Pancreas (tissue), 10 donors: Measurements from ENCODE around the gene CACNA2D3. TPM values are rescaled to one million over a fixed set of nuclear protein-coding genes. Genes with fewer than 3 reads are reported as not detected.

Source experiments
- ATAC-seq, 4 donors: fragments of 200-7000 bp; cut with Tn5 transposase; one replicate each; pipeline versions ENCODE4 v1.8.0 to v1.9.1; 2020; ENCODE audit warnings: mild to moderate bottlenecking in 4 of 4, moderate library complexity in 4 of 4
- DNase-seq, 6 donors: peaks; one replicate each; pipeline ENCODE4 v3.0.0-alpha.2; 2020
- FAIRE-seq: peaks from 2 replicates; lab custom pipeline; 2012; peaks lifted over from hg19 to GRCh38; lab: Jason Lieb, UNC
- H3K27ac ChIP-seq, 4 donors: fragments of 200-600 bp; sonication (generic); 1 replicate in 3 of 4; 2 replicates in 1 of 4; pipeline versions ENCODE4 v1.5.0 to v1.8.0; 2020
- H3K27me3 ChIP-seq, 4 donors: fragments of 200-600 bp; one replicate each; pipeline ENCODE4 v1.8.0; 2021
- H3K36me3 ChIP-seq, 3 donors: fragments of 200-600 bp; sonication (generic) in 1 of 3; one replicate each; pipeline versions ENCODE4 v1.5.0 to v1.8.0; 2020 to 2021
- H3K4me1 ChIP-seq, 3 donors: fragments of 200-600 bp; one replicate each; pipeline ENCODE4 v1.8.0; 2021
- H3K4me3 ChIP-seq, 4 donors: fragments of 200-600 bp; sonication (generic) in 2 of 4; one replicate each; pipeline versions ENCODE4 v1.5.0 to v1.8.0; 2020 to 2021
- H3K9me3 ChIP-seq, 4 donors: fragments of 200-600 bp; one replicate each; pipeline ENCODE4 v1.8.0; 2021
- WGBS, 2 donors: extraction: QIAGEN DNeasy Blood & Tissue Kit; methylation state at CpG; one replicate each; pipeline ENCODE4 v1.1.7; 2013; 5-methylcytosine and 5-hydroxymethylcytosine counted together
- intact Hi-C, 3 donors: fragments of 100-400 bp; cut with DNase I; formaldehyde crosslinking; loops; one replicate each; pipeline versions ENCODE4 v1.11.1 to v1.14.2; 2022
- polyA plus RNA-seq, 2 donors: library from polyadenylated mRNA; stranded (reverse); fragments of 200-250 nt; gene quantifications; one replicate each; pipeline ENCODE4 v1.2.3, GENCODE V29; 2013
- total RNA-seq, 6 donors: library from RNA; stranded (reverse); fragmentation: NEBNext Ultra II Directional in 4 of 6; extraction: Animal tissue kit (Norgen Biotek cat#: 25700) in 4 of 6; gene quantifications; one replicate each; pipeline versions ENCODE4 v1.2.1 to v1.2.4, GENCODE V29; 2021 to 2023
- TF ChIP-seq, protein P1 (sequence below), 4 donors: fragments of 200-600 bp; sonication (generic) in 3 of 4; IDR thresholded peaks; one replicate each; pipeline versions ENCODE4 v1.5.0 to v1.8.0; 2021; ENCODE audit warnings: antibody characterized with exemption in 4 of 4
- donor health status: healthy with polysubstance abuse.
- donor health status: DM: no; HTN: no; CAD: no; lungs with moderate emphysema.
- donor health status: DM: no; HTN: no; CAD: no.
- donor health status: control.
- donor health status: control.
- donor health status: Bipolar disorder and iron deficiency.
- donor health status: DM: yes; HTN: yes; CAD: no.
- donor health status: DM: no; HTN: no; CAD: no.
- donor health status: DM: no; HTN: no; CAD: no.
- donor health status: DM: yes; HTN: yes; CAD: no.

CACNA2D3 gene
- total and polyA plus RNA-seq, 8 donors = 0.19 to 0.75 (median 0.37) TPM; not detected in 2

DNA sequence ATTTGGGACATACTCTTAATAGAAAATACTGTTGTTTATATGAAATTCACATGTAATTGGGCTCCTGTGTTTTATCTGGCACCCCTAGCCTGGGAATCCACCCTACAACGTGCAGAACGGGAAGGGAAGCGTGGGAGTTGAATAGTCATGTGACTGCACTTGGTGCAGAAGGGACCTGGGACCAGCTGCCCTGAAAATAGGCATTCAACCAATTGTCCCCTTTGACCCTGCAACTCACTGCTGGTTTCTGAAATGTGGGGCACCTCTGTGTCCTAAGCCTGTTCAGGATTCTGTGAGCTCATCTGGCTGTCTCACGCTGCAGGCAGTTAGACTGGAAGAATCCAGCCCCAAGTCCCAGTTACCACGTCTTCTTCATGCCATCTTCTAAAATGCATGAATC lies 79.7 kb downstream of the CACNA2D3 start:
- intact Hi-C loops = no loop called here

DNA sequence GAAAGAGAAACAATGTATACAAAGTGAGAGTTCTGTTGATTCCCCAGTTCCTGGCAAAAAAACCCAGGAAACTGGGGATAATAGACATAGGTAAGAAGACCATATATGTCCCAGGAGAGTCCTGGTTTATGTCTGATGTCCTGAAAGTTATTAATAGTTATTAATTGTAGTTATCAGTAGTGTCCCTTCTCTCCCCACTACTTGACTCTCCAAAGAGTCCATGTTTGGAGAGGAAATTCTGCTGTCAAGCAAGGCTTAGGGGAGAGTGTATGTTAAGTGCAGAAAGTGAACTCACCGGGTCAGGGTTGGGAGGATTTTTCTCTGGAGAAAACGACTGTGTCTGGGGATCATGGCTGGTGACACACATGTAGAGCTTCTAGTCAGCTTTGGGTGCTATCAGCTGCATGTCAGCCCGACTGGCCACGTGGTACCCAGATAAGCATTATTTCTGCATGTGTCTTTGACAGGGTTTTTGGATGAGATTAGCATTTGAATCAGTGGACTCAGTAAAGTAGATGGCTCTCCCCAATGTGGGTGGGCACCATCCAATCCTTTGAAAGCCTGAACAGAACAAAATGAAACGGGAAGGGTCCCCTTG lies 80.4 kb downstream of the CACNA2D3 start:
- ATAC-seq (no peak), DNase-seq (no peak), FAIRE-seq (no peak)
- Histone ChIP-seq H3K4me3 (no peak overlapping the region), H3K9me3 (no peaks in the 10 kb centered on the region), H3K4me1 (no peaks in the 10 kb centered on the region), H3K27me3 (no peaks in the 10 kb centered on the region), H3K27ac (no peak overlapping the region), H3K36me3 (no peaks in the 10 kb centered on the region)
- WGBS, 2 donors = 34 to 45% methylated on average over 5 of the region's 5 CpGs
- intact Hi-C loops = no loop called here
- TF ChIP-seq, protein P1, sequence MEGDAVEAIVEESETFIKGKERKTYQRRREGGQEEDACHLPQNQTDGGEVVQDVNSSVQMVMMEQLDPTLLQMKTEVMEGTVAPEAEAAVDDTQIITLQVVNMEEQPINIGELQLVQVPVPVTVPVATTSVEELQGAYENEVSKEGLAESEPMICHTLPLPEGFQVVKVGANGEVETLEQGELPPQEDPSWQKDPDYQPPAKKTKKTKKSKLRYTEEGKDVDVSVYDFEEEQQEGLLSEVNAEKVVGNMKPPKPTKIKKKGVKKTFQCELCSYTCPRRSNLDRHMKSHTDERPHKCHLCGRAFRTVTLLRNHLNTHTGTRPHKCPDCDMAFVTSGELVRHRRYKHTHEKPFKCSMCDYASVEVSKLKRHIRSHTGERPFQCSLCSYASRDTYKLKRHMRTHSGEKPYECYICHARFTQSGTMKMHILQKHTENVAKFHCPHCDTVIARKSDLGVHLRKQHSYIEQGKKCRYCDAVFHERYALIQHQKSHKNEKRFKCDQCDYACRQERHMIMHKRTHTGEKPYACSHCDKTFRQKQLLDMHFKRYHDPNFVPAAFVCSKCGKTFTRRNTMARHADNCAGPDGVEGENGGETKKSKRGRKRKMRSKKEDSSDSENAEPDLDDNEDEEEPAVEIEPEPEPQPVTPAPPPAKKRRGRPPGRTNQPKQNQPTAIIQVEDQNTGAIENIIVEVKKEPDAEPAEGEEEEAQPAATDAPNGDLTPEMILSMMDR (IDR thresholded peaks at IDR 0.05) = no peak

More for the DNA sequence above, 79.7 kb downstream of the CACNA2D3 start:
- 57 to 64% methylated on average over 5 of the region's 5 CpGs for WGBS, 2 donors
- FAIRE-seq (no peak), DNase-seq (no peak), ATAC-seq (no peak)
- Histone ChIP-seq H3K4me1 (no peaks in the 10 kb centered on the region), H3K4me3 (no peak overlapping the region), H3K9me3 (no peaks in the 10 kb centered on the region), H3K36me3 (no peaks in the 10 kb centered on the region), H3K27ac (no peak overlapping the region), H3K27me3 (no peaks in the 10 kb centered on the region)
- TF ChIP-seq, protein P1 (IDR thresholded peaks at IDR 0.05) = no peak

DNA sequence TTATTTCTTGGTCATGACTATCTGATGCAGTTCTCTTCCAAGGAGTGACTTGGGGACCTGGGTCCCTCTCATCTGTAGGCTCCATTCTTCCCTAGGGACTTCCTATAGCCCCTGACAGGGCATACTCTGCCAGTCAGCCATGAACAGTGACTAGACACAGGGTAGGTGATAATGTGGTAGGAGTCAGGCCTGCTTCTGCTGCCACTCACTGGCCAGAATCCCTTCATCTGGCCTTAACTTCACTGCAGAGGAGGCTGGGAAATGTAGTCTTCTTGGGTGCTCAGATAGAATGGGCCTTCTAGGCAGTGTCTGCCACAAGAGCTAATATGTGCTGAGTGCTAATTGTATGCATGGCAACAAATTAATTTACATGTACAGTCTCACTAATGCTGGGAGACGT lies 84.5 kb downstream of the CACNA2D3 start:
- H3K9me3 ChIP-seq = no peaks in the 10 kb centered on the region
- TF ChIP-seq, protein P1 (IDR thresholded peaks at IDR 0.05) = no peak
- DNase-seq (no peak), ATAC-seq (no peak), FAIRE-seq (no peak)
- intact Hi-C loops = no loop called here
- H3K4me3 ChIP-seq = no peak overlapping the region
- no peaks in the 10 kb centered on the region for H3K4me1 ChIP-seq
- no peak overlapping the region for H3K27ac ChIP-seq
- no peaks in the 10 kb centered on the region for H3K27me3 ChIP-seq
- no peaks in the 10 kb centered on the region for H3K36me3 ChIP-seq
- 63 to 88% methylated on average over 1 of the region's 1 CpG for WGBS, 2 donors

DNA sequence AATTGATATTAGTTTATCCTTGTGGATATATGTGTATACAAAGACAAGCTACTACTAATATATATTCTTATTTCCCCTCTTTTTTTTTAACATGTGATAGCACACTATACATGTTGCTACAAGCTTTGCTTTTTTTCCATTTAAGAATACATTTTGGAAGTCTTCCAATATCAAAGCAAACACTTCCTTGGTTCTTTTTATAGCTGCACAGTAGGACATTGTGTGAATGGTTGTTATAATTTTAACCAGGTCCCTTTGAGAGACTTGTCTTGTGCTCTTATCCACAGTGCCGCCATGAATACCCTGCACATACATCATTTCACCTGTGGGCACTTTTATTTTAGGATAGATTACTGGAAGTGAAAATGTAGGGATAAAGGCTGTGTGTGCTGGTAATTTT lies 88.7 kb downstream of the CACNA2D3 start:
- DNase-seq = no peak
- no peak for ATAC-seq
- TF ChIP-seq, protein P1 (IDR thresholded peaks at IDR 0.05) = no peak
- WGBS, 2 donors = 19 to 23% methylated on average over 1 of the region's 1 CpG
- no peak overlapping the region for H3K27ac ChIP-seq
- no peaks in the 10 kb centered on the region for H3K36me3 ChIP-seq
- FAIRE-seq = no peak
- no peak overlapping the region for H3K4me3 ChIP-seq
- no peaks in the 10 kb centered on the region for H3K27me3 ChIP-seq
- H3K4me1 ChIP-seq = no peaks in the 10 kb centered on the region
- intact Hi-C loops = no loop called here
- no peaks in the 10 kb centered on the region for H3K9me3 ChIP-seq

DNA sequence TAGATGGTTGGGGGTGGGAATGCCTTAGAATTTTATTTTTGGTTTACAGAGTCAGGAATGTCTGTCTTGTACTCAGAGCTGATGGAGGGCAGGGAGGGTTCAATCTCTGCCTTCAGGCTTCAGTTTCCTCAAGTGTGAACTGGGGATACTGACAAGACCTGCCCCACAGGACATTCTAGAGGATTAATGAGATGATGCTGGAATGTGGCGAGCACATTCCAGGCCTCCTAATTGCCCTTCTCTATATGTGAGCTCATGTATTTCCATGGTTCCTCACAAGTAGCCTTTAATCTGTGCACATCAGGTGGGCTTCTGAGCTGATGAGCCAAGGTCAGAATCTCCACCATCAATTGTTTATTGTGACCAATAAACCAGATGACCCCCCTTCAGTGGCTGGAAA lies 90.4 kb downstream of the CACNA2D3 start:
- intact Hi-C loops = no loop called here
- no peak overlapping the region for H3K4me3 ChIP-seq
- H3K9me3 ChIP-seq = no peaks in the 10 kb centered on the region
- H3K27ac ChIP-seq = no peak overlapping the region
- DNase-seq = no peak
- WGBS, 2 donors = 93 to 100% methylated on average over 1 of the region's 1 CpG
- H3K4me1 ChIP-seq = no peaks in the 10 kb centered on the region
- H3K27me3 ChIP-seq = no peaks in the 10 kb centered on the region
- FAIRE-seq = no peak
- ATAC-seq = no peak
- TF ChIP-seq, protein P1 (IDR thresholded peaks at IDR 0.05) = no peak
- no peaks in the 10 kb centered on the region for H3K36me3 ChIP-seq
